ENCODE data around the gene SPRR2D.
"Not testable (repeated sequence)": the region's sequence is repeated elsewhere in the genome, so short reads cannot be mapped to it uniquely, and the experiment has no call there.

Gene SPRR2D

GRCh38 chr1:153011235-153011758 is 29.6 kb downstream of the SPRR2D start:
- not testable (repeated sequence) for DNase-seq (ENCODE audit: low read depth in 3 of 3)

DNA sequence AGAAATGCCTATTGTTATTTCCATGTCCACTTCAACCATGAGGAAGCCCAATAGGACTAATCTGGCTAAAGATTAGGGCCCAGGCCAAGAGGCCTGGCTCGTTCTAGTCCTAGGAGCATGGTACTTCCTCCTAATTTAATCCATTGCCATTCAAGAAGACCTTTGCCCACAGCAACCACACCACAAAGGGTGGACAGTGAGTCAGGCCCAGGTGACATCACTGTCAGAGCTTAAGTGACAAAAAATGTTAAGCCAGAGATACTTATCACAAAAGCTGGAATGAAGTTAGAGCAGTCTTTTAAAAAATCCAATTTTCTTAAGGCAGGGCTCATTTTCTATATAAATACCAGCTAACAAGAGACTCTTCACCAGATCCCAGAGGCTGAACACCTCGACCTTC is 39.5 kb downstream of the SPRR2D start, which contains the start of gene SPRR3:
TSS of gene SPRR3 (plus strand) at position 368 of the 400 bp plus-strand sequence. CDS start 1,272 bp downstream, outside the sequence.
- no peak for DNase-seq (ENCODE audit: low read depth in 3 of 3)

GRCh38 chr1:153000294-153000693 is 40.6 kb downstream of the SPRR2D start:
- DNase-seq (ENCODE audit: low read depth in 3 of 3), result no peak

DNA sequence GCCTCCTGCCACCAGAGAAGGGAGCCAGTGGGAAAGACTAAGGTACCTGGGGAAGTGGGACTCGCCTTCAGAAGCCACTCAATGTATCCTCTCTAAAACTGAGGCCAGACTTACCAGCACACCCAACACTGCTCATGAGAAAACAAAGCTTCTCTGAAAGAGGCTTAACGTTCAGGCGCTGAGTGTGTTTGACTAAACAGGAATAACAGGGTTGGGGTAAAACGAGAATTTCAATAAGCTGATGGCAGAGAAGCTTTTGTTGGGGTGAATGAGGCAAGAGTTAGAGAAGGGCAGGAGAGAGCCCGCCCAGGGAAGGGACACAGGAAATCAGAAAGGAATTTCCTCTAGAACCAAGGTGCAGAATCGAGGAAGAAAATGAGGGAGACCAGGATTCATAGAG is 41.1 kb downstream of the SPRR2D start:
- no peak for DNase-seq (ENCODE audit: low read depth in 3 of 3)

- no peak for DNase-seq (ENCODE audit: low read depth in 3 of 3)
Observed at GRCh38 chr1:152998476-152998875, 42.4 kb downstream of the SPRR2D start.

DNA sequence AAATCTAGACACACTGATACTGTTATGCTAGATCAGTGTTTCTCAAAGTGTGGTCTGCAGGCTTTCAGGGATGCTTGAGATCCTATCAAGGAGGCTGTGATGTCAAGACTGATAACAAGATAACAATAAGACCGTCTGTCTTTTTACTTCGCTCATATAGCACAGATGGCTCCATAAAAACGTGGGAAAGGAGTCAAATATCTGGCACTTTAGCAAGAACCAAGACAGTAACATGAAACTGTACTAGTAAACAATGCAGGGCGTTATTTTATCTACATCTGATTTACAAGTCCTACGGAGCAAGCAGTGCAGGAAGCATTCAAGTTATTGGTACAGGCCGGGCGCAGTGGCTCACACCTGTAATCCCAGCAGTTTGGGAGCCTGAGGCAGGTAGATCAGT is 43.0 kb downstream of the SPRR2D start:
- no peak for DNase-seq (ENCODE audit: low read depth in 3 of 3)

GRCh38 chr1:152996633-152997400 is 44.1 kb downstream of the SPRR2D start:
- no peak for DNase-seq (ENCODE audit: low read depth in 3 of 3)

GRCh38 chr1:152995842-152996241 is 45.1 kb downstream of the SPRR2D start:
- DNase-seq (ENCODE audit: low read depth in 3 of 3), result no peak

- DNase-seq (ENCODE audit: low read depth in 3 of 3), result no peak
Observed at GRCh38 chr1:152993186-152993585, 47.7 kb downstream of the SPRR2D start.

All from stimulated activated CD4-positive, alpha-beta T cell treated with anti-CD3 and anti-CD28 coated beads, TNF-alpha, amount 100 ng/mL, for 4 hours (primary cell).